B cell (primary cell): ENCODE results near the gene FLAD1. TPM values are rescaled to one million over a fixed set of nuclear protein-coding genes. Genes with fewer than 3 reads are reported as not detected.

Source experiments
- ATAC-seq: fragments of 200-7000 bp; cut with Tn5 transposase; one replicate; pipeline ENCODE4 v1.10.0; 2021; ENCODE audit warnings: low read depth, mild to moderate bottlenecking, moderate number of reproducible peaks, moderate library complexity
- CTCF ChIA-PET: fragments of 350-600 bp; sonication (Branson Sonifier 250); formaldehyde crosslinking; loops from one replicate; lab custom pipeline; 2021; ENCODE audit warnings: antibody characterized with exemption, inconsistent platforms; lab: Charles Lee
- POLR2A ChIA-PET: fragments of 350-600 bp; sonication (Branson Sonifier 250); formaldehyde crosslinking; loops from one replicate; lab custom pipeline; 2021; ENCODE audit warnings: antibody characterized with exemption; lab: Charles Lee
- DNase-seq: peaks from one replicate; pipeline ENCODE4 v3.0.0; 2013
- H2AFZ ChIP-seq: 2 replicates; pipeline ENCODE4 v1.6.1; 2012; ENCODE audit warnings: mild to moderate bottlenecking, low read depth, low read length; ENCODE audit not compliant: insufficient read depth, poor library complexity, severe bottlenecking
- H3K27ac ChIP-seq, 2 donors: 1 replicate in 1 of 2; 2 replicates in 1 of 2; pipeline ENCODE4 v1.5.1; 2012 to 2013; ENCODE audit warnings: low read length in 2 of 2, mild to moderate bottlenecking in 2 of 2, moderate library complexity in 1 of 2
- H3K27me3 ChIP-seq, 4 experiments: fragments of 200-600 bp in 1 of 4; sonication (generic) in 1 of 4; replicated peaks in 1 of 4; 1 replicate in 2 of 4; 2 replicates in 2 of 4; pipeline versions ENCODE4 v1.6.1 to v1.7.0; 2013 to 2016; ENCODE audit warnings: low read length in 3 of 4, mild to moderate bottlenecking in 2 of 4, mixed read lengths in 1 of 4, moderate library complexity in 1 of 4; ENCODE audit not compliant: insufficient read depth in 4 of 4, control insufficient read depth in 3 of 4; ENCODE audit errors: control extremely low read depth in 1 of 4
- H3K36me3 ChIP-seq, 2 experiments: replicated peaks in 1 of 2; 1 replicate in 1 of 2; 2 replicates in 1 of 2; pipeline versions ENCODE4 v1.6.1 to v1.7.1; 2013; ENCODE audit warnings: low read length in 1 of 2; ENCODE audit not compliant: insufficient read depth in 2 of 2, control insufficient read depth in 1 of 2; ENCODE audit errors: control extremely low read depth in 1 of 2, extremely low read depth in 1 of 2
- H3K4me1 ChIP-seq, 2 donors: fragments of 200-600 bp in 1 of 2; sonication (generic) in 1 of 2; 1 replicate in 1 of 2; 2 replicates in 1 of 2; pipeline versions ENCODE4 v1.5.1 to v1.6.1; 2013 to 2017; ENCODE audit warnings: low read length in 2 of 2; ENCODE audit not compliant: control insufficient read depth in 2 of 2, insufficient read depth in 2 of 2
- H3K4me2 ChIP-seq: replicated peaks from 2 replicates; pipeline ENCODE3; 2012; ENCODE audit warnings: mild to moderate bottlenecking, low read depth, low read length; ENCODE audit not compliant: poor library complexity, severe bottlenecking
- H3K4me3 ChIP-seq, 5 experiments: fragments of 200-600 bp in 1 of 5; sonication (generic) in 1 of 5; 1 replicate in 3 of 5; 2 replicates in 2 of 5; pipeline versions ENCODE4 v1.5.1 to v1.7.0; 2011 to 2016; ENCODE audit warnings: low read length in 4 of 5, mild to moderate bottlenecking in 4 of 5, low read depth in 2 of 5, control low read depth in 1 of 5, moderate library complexity in 1 of 5; ENCODE audit not compliant: insufficient read depth in 1 of 5; ENCODE audit errors: control extremely low read depth in 1 of 5, extremely low read depth in 1 of 5
- H3K79me2 ChIP-seq: fragments of 200-600 bp; sonication (generic); one replicate; pipeline ENCODE4 v1.6.0; 2016; ENCODE audit warnings: low read length; ENCODE audit not compliant: control insufficient read depth, insufficient read depth
- H3K9ac ChIP-seq: fragments of 200-600 bp; sonication (generic); 2 replicates; pipeline ENCODE4 v1.6.1; 2017; ENCODE audit warnings: mild to moderate bottlenecking, low read length, moderate library complexity
- H3K9me3 ChIP-seq, 3 donors: one replicate each; pipeline versions ENCODE4 v1.6.1 to v1.7.1; 2013; ENCODE audit warnings: low read length in 2 of 3; ENCODE audit not compliant: control insufficient read depth in 2 of 3, insufficient read depth in 1 of 3; ENCODE audit errors: control extremely low read depth in 1 of 3
- H4K20me1 ChIP-seq: 2 replicates; pipeline ENCODE4 v1.6.0; 2012; ENCODE audit warnings: mild to moderate bottlenecking, low read length; ENCODE audit not compliant: insufficient read depth, control insufficient read depth, poor library complexity, severe bottlenecking
- H3K27ac Mint-ChIP-seq: one replicate; pipeline ENCODE4 v1.8.0; 2021; ENCODE audit warnings: mixed read lengths
- H3K27me3 Mint-ChIP-seq: one replicate; pipeline ENCODE4 v1.8.0; 2021; ENCODE audit warnings: mixed read lengths
- H3K4me1 Mint-ChIP-seq: one replicate; pipeline ENCODE4 v1.8.0; 2021; ENCODE audit warnings: mixed read lengths
- H3K4me3 Mint-ChIP-seq: one replicate; pipeline ENCODE4 v1.8.0; 2021; ENCODE audit warnings: mixed read lengths
- H3K9me3 Mint-ChIP-seq: one replicate; pipeline ENCODE4 v1.8.0; 2022; ENCODE audit warnings: mixed read lengths; ENCODE audit not compliant: insufficient read depth
- EZH2 ChIP-seq: IDR thresholded peaks from 2 replicates; pipeline ENCODE4 v1.6.1; 2012; ENCODE audit warnings: borderline replicate concordance, low read depth, mild to moderate bottlenecking, moderate library complexity, low read length; ENCODE audit not compliant: insufficient read depth, poor library complexity, severe bottlenecking
- WGBS: methylation state at CpG from one replicate; pipeline ENCODE4 v1.1.5; 2013; ENCODE audit warnings: missing lambda C conversion rate; ENCODE audit not compliant: insufficient coverage; 5-methylcytosine and 5-hydroxymethylcytosine counted together
- intact Hi-C: fragments of 100-400 bp; cut with micrococcal nuclease; formaldehyde crosslinking; loops from one replicate; pipeline ENCODE4 v1.10.0; 2022
- polyA plus RNA-seq: library from polyadenylated mRNA; depleted of rRNA; stranded (reverse); fragments of >200 nt; gene quantifications from 2 replicates; pipeline ENCODE4 v1.2.3, GENCODE V29; 2012
- total RNA-seq, 2 donors: library from RNA; stranded (reverse); fragments of 120-200 nt in 1 of 2; gene quantifications; 1 replicate in 1 of 2; 2 replicates in 1 of 2; pipeline versions ENCODE4 v1.2.3 to v1.2.4, GENCODE V29; 2013 to 2022
- TF ChIP-seq, protein P1 (sequence below): fragments of 200-600 bp; IDR thresholded peaks from one replicate; pipeline ENCODE4 v1.8.0; 2022; ENCODE audit warnings: antibody characterized with exemption, mild to moderate bottlenecking

FLAD1 gene
- total and polyA plus RNA-seq, 2 donors (not counting 1 experiment from before 2014, with no cell fraction given): 51.4 to 83.0 TPM

DNA sequence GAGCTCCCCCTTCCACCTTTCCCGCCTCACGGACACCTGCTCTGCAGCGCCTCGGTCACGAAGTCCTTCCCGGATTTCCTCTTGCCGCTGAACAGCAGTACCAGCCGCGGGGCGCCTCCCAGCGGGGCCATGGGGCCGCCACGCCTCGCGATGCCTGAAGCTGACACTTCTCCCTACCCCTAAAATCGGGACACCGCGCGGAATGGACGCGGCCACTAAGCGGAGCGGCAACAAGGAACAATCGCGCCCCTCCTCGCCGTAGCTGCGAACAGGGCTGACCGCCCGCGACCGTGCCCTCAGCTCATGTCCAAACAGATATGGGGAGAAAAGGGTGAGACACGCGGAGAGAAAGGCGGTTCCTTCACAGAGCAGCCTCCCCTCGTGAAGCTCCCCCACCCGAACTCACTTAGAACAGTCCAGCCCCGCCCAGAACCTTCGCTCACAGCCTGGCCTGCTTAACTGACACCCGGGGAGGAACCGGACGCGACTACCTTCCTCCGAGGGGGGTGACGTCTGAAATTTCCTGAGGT, 46.5 kb upstream of the FLAD1 start, which contains the start of gene PMVK:
TSS of gene PMVK (minus strand) at position 165 of the 530 bp plus-strand sequence. CDS start at position 131, 34 bp downstream.
- WGBS: 0% methylated on average over 38 of the region's 45 CpGs
- peaks cover 32 to 50% of the 10 kb centered on the region in 2 donors for H3K4me1 ChIP-seq
- Mint-ChIP-seq H3K27me3 (no peaks in the 10 kb centered on the region), H3K9me3 (no peaks in the 10 kb centered on the region), H3K4me1 (peaks cover 51% of the 10 kb centered on the region), H3K4me3 (peak within 1 kb of the TSS; percentile 97), H3K27ac (peak within 1 kb of the TSS; percentile 100)
- H2AFZ ChIP-seq: peak within 1 kb of the TSS; percentile 98
- peaks cover 40% of the 10 kb centered on the region for H3K79me2 ChIP-seq
- peaks cover 0 to 4% of the 10 kb centered on the region in 2 experiments for H3K36me3 ChIP-seq
- peak; percentile 89 for ATAC-seq
- DNase-seq: peak; percentile 99
- H3K9me3 ChIP-seq: no peaks in the 10 kb centered on the region
- TF ChIP-seq EZH2: no peak
- TF ChIP-seq, protein P1, sequence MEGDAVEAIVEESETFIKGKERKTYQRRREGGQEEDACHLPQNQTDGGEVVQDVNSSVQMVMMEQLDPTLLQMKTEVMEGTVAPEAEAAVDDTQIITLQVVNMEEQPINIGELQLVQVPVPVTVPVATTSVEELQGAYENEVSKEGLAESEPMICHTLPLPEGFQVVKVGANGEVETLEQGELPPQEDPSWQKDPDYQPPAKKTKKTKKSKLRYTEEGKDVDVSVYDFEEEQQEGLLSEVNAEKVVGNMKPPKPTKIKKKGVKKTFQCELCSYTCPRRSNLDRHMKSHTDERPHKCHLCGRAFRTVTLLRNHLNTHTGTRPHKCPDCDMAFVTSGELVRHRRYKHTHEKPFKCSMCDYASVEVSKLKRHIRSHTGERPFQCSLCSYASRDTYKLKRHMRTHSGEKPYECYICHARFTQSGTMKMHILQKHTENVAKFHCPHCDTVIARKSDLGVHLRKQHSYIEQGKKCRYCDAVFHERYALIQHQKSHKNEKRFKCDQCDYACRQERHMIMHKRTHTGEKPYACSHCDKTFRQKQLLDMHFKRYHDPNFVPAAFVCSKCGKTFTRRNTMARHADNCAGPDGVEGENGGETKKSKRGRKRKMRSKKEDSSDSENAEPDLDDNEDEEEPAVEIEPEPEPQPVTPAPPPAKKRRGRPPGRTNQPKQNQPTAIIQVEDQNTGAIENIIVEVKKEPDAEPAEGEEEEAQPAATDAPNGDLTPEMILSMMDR: peak; percentile 40
- no peaks in the 10 kb centered on the region for H3K27me3 ChIP-seq
- peak within 1 kb of the TSS; percentile 76 to 90 (median 80) for H3K4me3 ChIP-seq
- ChIA-PET POLR2A (interaction anchor here (0.6 to 1.5 kb wide), 16 partner anchors 11 to 1022 kb away, joined by 3 to 14 read pairs (median 4); partner anchors contain the start of genes FLAD1, PBXIP1, PYGO2 and UBAP2L), CTCF (interaction anchor here (0.6 to 2.9 kb wide), 27 partner anchors 9 to 608 kb away, joined by 3 to 30 read pairs (median 6); partner anchors contain the start of genes ADAM15, PBXIP1 and PYGO2)
- peak within 1 kb of the TSS; percentile 80 for H3K4me2 ChIP-seq
- no peaks in the 10 kb centered on the region for H4K20me1 ChIP-seq
- H3K27ac ChIP-seq: peak within 1 kb of the TSS; percentile 98
- peak within 1 kb of the TSS; percentile 93 for H3K9ac ChIP-seq
- intact Hi-C loops: loop anchor here (1.0 to 5.0 kb wide), 12 partner anchors 19 to 921 kb away; partner anchors contain the start of genes ADAR, ATP8B2, CKS1B and EFNA4
